ENCODE data around the gene DBH. TPM values are rescaled to one million over a fixed set of nuclear protein-coding genes. Genes with fewer than 3 reads are reported as not detected.

The DBH gene
- total and polyA plus RNA-seq, 8 donors = under 0.01 to 0.15 TPM; not detected in 6

GRCh38 chr9:133691191-133691590, 55.0 kb downstream of the DBH start:
- 73 to 81% (median 73%) methylated on average over 3 to 4 of the region's 4 CpGs for WGBS, 5 donors
- H3K27me3 ChIP-seq = no peaks in the 10 kb centered on the region
- peaks cover 0 to 5% (median 2%) of the 10 kb centered on the region in 4 donors for H3K36me3 ChIP-seq
- H3K4me1 ChIP-seq = no peaks in the 10 kb centered on the region
- H3K9me3 ChIP-seq = no peaks in the 10 kb centered on the region
- intact Hi-C loops (cut with DNase I; ENCODE audit: low total_unique reads) = no loop called here
- H3K27ac ChIP-seq = no peak overlapping the region
- no peak for DNase-seq
- no peak overlapping the region for H3K4me3 ChIP-seq
- no peak for TF ChIP-seq EP300 (IDR thresholded peaks at IDR 0.05)
- no peak for TF ChIP-seq CTCF (IDR thresholded peaks at IDR 0.05)
- no peak for TF ChIP-seq POLR2A (IDR thresholded peaks at IDR 0.05)
- no peak for TF ChIP-seq POLR2AphosphoS5 (IDR thresholded peaks at IDR 0.05)

- intact Hi-C loops (cut with DNase I; ENCODE audit: low total_unique reads) = no loop called here
- peak in 1 of 2 donors; percentile 42 for DNase-seq
- H3K27me3 ChIP-seq = no peaks in the 10 kb centered on the region
- H3K4me3 ChIP-seq = no peak overlapping the region
- no peaks in the 10 kb centered on the region for H3K4me1 ChIP-seq
- no peak for TF ChIP-seq POLR2AphosphoS5 (IDR thresholded peaks at IDR 0.05)
- no peak for TF ChIP-seq CTCF (IDR thresholded peaks at IDR 0.05)
- no peak for TF ChIP-seq EP300 (IDR thresholded peaks at IDR 0.05)
- TF ChIP-seq POLR2A (IDR thresholded peaks at IDR 0.05) = no peak
- 76 to 84% (median 79%) methylated on average over 19 of the region's 19 CpGs for WGBS, 5 donors
- peaks cover 0 to 5% (median 2%) of the 10 kb centered on the region in 4 donors for H3K36me3 ChIP-seq
- H3K9me3 ChIP-seq = no peaks in the 10 kb centered on the region
- H3K27ac ChIP-seq = no peak overlapping the region
These were observed 55.6 kb downstream of the DBH start for GRCh38 chr9:133691626-133692363.

GRCh38 chr9:133692364-133692985, 56.3 kb downstream of the DBH start:
- H3K27me3 ChIP-seq = no peaks in the 10 kb centered on the region
- H3K4me1 ChIP-seq = no peaks in the 10 kb centered on the region
- H3K4me3 ChIP-seq = no peak overlapping the region
- no peak overlapping the region for H3K27ac ChIP-seq
- H3K36me3 ChIP-seq = peaks cover 0 to 5% (median 2%) of the 10 kb centered on the region in 4 donors
- no peak for DNase-seq
- intact Hi-C loops (cut with DNase I; ENCODE audit: low total_unique reads) = no loop called here
- no peaks in the 10 kb centered on the region for H3K9me3 ChIP-seq
- no peak for TF ChIP-seq EP300 (IDR thresholded peaks at IDR 0.05)
- WGBS, 5 donors = 89 to 93% (median 91%) methylated on average over 24 to 25 of the region's 25 CpGs

GRCh38 chr9:133693116-133693515, 57.0 kb downstream of the DBH start:
- Histone ChIP-seq H3K27ac (no peak overlapping the region), H3K27me3 (no peaks in the 10 kb centered on the region), H3K4me3 (no peak overlapping the region), H3K4me1 (no peaks in the 10 kb centered on the region), H3K36me3 (peaks cover 0 to 5% (median 2%) of the 10 kb centered on the region in 4 donors), H3K9me3 (no peaks in the 10 kb centered on the region)
- WGBS, 5 donors = 91 to 97% (median 94%) methylated on average over 10 of the region's 10 CpGs
- intact Hi-C loops (cut with DNase I; ENCODE audit: low total_unique reads) = no loop called here
- TF ChIP-seq EP300 (IDR thresholded peaks at IDR 0.05) (no peak), POLR2AphosphoS5 (IDR thresholded peaks at IDR 0.05) (no peak), CTCF (IDR thresholded peaks at IDR 0.05) (no peak), POLR2A (IDR thresholded peaks at IDR 0.05) (no peak)
- no peak for DNase-seq

Measured in stomach (tissue), 9 donors.